Middle frontal gyrus (tissue), 1 donor: Measurements from ENCODE around the gene TWNK.
A peak's percentile ranks its signal among the peaks of the same experiment; 100 is the strongest.
"Not testable (repeated sequence)": the region's sequence is repeated elsewhere in the genome, so short reads cannot be mapped to it uniquely, and the experiment has no call there.

ENCODE experiments used
- DNase-seq: peaks from one replicate; pipeline ENCODE4 v3.0.0-alpha.2; 2015; ENCODE audit warnings: low spot score; ENCODE audit errors: extremely low spot score

Gene TWNK

DNA sequence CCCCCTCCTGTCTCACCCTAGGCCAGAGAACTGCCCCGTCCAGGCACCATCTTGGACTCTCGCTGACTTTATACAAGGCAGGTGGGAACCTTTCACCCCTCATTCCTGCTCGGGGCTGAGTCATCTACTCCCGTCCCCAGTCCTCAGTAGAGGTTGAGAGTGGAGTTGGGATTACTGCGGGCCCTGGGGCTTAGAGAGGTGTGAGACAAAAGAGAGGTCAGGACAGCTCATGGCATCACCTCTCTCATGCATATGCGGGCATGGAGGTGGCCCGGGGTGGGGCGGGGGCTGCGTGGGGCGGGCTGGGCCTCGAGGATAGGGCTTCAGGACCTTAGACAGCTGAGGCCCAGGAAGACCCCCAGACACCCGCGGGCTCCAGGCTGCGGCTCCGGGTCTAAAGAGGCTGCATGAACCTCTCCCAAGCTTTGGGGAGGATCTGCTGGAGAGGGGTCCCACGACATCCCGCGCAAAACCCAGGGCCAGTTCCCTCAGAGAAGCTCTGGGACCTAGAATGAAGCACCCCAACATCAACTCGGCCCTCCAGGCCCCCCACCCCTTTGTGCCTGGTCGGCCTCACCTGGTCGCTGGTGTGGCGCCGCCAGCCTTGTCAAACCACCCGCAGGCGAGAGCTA is 43.3 kb downstream of the TWNK start:
- DNase-seq, result no peak

DNA sequence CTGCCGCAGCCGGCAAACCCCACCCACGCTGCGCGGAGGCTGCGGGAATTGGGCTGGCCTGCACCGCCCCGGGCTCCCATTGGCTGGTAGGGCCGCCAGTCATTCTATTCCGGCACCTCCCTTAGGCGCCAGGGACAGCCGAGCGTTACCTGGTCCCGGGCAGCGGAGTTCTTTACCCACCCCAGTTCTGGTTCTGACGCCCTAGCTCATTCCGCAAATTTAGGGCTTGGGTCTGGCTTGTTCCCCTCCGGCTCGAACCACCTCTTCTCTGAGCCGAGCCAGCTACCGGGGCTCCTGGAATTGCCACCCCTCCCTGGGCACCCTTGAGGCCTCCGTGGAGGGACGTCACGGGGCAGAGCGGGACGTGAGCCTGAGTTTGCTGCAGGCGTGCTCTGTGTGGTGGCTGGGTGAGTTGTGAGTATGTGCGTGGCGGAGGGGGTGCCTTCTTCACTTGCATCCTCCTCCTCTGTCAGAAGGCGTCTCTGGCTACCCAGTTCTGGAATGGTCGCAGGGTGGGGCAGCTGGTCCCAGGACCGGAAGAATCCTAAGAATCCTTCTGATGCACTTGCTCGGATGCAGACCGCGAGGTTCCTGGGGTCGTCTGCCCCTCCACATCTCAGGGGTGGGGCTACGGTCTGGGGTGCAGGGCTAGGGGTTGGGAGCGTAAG is 43.9 kb downstream of the TWNK start, which contains the start of the genes PDZD7 and SFXN3:
TSS of gene PDZD7 (minus strand) at position 2 of the 668 bp plus-strand sequence. CDS start 910 bp downstream, outside the sequence.
TSS of gene SFXN3 (plus strand) at position 107 of the 668 bp plus-strand sequence. CDS start 3,461 bp downstream, outside the sequence.
- peak; percentile 89 for DNase-seq

DNA sequence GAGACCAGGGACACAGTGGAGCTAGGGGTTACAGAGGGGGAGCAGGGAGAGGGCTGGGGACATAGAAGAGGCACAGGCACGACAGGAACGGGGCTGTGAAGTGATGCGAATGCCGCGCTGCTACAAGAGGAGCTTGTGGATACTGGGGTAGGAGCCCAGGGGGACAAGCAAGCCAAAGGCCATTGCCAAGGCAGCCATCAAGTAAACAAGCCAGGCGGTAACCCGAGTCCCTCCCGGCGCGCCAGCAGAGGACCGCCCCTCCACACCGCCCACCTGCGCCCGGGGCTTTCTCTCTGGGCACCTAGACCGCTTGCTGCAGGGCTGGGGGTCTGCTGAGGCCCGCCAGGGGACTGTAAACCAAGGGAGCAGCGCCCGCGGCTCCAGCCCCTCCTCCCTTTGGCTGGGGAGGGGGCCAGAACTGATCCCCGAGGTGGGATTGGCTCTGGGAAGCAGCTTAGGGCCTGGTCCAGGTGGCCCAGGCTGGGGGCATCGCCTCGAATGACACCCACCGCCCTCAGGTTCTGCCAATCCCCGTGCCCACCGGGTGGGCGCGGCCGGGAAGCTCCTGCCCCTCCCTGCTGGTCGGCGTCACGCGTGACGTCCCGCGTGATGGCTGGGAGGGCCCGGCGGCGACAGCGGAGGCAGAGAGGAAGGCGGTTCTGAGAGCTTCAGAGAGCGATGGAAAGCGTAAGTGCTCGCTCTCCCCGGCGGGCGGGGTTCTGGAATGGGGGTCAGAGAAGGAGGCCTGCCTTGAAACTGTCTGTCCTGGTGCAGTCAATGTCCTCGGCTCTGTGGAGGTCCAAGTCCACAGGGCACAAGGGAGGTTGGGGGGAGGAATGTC is 44.7 kb downstream of the TWNK start:
- peak; percentile 82 for DNase-seq

DNA sequence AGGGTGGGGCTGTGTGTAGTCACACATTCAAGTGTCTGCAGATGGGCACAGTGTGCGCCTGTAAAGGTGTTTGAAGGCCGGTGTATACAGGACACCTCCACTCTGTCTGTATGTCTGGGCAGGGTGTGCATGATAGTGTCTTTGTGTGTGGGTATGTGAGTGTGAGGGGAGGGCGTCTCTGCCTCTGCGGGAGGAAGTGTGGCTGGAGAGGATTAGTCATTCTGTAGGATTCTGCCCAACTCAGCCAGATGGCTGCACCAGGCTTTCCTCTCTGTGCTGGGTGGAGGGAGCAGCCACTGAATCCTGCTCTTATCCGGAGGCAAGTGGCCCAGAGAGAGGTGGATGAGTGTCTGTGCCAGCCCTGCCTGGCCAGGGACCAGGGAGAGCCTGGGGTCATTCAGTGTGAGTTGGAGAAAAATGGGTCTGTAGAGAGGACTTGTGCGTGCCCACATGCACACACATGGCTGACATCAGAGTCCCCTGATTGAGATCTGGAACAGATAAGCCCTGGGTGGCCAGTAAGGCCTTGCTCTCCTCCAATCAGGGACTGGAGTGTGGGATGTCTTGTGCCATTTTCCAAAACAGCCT is 45.4 kb downstream of the TWNK start:
- DNase-seq, result peak; percentile 29

DNA sequence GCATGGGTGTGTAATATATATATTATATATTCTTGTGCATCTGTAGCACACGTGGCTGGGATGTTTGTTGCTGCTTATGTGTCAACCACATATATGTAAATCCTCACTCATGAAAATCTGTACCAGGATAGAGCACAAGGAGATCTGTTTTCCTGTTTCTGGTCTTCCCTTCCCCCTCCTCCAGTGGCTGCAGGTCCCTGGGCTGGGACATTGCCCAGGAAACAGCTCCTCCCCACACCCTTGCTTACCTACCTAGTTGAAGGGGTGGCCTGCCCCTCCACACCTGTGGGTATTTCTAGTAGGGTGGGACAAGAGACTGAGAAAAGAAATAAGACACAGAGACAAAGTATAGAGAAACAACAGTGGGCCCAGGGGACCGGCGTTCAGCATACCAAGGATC is 45.9 kb downstream of the TWNK start:
- DNase-seq, result no peak

DNA sequence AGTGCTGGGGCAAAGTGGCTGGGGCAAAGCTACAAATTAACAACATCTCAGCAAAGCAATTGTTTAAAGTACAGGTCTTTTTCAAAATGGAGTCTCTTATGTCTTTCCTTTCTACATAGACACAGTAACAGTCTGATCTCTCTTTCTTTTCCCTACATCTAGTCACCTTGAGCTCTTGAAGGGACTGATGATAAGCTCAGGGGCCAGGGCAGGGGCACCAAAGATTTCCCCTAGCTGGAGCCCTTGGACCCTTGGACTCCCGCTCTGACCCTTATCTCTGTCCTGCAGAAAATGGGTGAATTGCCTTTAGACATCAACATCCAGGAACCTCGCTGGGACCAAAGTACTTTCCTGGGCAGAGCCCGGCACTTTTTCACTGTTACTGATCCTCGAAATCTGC is 47.1 kb downstream of the TWNK start:
- not testable (repeated sequence) for DNase-seq

DNA sequence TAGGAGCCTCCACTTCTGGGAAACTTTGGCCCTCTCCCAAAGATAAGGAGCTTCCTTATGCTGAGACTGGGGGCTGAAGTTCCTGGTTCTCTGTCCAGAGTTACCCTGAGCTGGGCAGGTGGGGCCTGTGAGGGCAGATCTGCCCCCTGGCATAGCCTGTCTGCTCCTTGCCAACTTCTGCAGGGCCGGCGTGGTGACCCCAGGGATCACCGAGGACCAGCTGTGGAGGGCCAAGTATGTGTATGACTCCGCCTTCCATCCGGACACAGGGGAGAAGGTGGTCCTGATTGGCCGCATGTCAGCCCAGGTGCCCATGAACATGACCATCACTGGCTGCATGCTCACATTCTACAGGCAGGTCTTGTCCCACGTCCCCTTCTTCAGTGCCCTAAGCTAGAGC is 48.0 kb downstream of the TWNK start:
- no peak for DNase-seq

DNA sequence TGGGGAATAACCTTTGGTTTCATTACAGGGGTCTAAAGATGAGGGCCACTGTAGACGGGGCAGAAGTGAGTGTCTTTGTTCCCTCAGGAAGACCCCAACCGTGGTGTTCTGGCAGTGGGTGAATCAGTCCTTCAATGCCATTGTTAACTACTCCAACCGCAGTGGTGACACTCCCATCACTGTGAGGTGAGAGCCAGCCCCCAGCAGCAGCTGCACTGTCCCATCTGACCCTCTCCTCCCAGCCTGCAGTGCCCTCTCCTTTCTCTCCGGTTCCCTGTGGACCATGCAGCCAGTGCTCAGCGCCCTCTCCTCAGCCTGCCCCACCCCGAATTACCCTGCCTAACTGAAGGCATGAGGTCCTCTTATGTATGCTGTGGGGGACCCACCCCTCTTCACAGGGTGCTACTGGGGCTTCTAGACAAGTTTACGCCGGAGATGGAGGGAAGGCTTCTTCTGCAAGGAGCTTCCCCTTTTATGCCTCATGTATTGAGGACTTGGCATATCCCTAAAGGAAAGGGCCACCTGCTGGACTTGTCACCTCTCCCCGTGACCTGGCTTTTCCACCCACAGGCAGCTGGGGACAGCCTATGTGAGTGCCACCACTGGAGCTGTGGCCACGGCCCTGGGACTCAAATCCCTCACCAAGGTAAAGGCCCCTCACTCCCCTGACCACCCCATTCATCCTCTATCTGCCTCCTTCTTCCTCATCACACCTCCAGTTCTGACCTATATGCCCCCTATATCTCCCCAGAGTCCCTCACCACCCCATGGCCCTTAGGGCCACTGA is 48.8 kb downstream of the TWNK start:
- DNase-seq, result no peak

DNA sequence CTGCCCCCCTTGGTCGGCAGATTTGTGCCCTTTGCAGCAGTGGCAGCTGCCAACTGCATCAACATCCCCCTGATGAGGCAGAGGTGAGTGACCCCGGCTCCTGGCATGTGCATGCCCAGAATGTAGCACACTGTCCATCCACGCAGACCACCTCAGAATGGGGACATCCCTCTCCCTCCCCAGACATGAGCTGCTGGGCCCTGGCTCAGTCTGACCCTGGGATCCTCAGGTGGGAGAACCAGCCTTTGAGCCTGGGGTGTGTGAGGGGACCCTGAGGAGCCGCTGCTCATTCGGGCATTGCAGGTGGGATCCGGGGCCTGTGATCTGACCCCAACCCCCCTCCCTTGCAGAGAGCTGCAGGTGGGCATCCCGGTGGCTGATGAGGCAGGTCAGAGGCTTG is 49.4 kb downstream of the TWNK start:
- no peak for DNase-seq

DNA sequence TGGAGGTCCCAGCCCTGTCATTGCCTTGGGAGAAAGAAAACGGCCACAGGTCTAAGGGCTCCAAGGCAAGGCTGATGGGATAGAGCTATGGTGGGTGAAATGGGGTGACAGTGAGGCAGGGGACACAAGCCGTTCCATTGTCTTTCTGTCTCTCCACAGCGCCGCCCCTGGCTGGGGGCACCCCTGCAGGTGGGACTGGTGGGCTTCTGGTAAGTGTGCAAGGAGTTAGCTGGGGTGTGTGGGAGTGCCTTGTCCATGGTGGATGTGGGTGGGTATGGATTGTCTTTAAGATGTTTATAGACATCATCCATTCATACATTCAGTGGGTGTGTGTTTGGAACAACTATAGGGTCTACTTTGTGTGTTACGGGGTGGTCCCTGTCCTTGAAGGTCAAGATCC is 51.1 kb downstream of the TWNK start:
- no peak for DNase-seq

DNA sequence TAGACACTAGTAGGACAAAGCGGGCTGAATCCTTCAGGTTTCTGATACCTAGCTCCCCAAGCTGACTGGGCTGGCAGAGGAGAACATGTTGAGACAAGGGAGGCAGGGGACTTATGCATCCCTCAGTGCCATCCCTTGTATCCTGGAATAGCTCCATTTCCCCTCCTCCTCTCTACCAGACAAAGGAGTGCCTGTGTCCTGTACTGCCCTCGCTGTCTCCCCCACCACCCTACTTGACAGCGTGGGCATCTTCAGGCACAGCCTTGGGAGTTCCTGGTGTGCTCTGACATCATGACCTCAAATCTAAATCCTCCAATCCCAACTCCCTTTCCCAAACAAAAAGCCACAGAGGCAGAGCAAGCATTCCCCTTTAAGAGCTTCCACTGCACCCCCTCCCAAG is 52.7 kb downstream of the TWNK start:
- no peak for DNase-seq

DNA sequence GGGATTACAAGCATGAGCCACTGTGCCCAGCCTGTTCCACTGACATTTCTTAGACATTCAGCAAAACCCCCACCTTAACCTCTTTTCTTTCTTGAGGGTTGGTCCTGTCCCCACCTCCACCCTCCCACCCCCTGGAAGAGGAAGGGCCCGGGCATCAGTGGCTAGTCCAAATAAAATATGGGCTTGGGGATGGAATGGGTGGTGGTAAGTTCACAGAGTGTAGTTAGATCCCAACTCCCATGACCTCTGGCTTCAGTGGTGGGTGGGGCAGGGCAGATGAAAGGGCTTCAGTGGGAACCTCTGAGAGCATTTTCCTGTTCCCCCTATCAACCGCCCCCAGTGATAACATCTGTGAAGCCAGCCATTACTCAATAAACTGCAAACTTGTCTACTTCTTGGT is 53.5 kb downstream of the TWNK start:
- DNase-seq, result no peak

DNA sequence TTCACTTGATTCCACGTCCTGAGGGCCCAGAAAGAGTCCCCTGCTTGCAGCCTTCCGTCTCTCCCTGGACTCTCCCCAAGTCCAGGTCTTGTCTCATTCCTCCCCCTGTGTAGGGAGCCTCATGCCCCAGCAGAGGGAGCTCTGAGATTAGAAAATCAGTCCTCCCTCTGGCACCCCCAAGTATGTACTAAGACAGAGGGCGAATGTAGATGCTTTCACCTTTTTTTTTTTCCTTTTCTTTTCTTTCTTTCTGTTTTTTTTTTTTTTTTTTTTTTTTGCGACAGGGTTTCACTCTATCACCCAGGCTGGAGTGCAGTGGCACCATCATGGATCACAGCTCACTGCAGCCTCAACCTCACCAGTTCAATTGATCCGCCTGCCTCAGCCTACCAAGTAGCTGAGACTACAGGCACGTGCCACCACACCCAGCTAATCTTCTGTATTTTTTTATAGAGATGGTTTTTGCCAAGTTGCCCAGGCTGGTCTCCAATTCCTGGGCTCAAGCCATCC is 54.0 kb downstream of the TWNK start:
- peak; percentile 71 for DNase-seq

DNA sequence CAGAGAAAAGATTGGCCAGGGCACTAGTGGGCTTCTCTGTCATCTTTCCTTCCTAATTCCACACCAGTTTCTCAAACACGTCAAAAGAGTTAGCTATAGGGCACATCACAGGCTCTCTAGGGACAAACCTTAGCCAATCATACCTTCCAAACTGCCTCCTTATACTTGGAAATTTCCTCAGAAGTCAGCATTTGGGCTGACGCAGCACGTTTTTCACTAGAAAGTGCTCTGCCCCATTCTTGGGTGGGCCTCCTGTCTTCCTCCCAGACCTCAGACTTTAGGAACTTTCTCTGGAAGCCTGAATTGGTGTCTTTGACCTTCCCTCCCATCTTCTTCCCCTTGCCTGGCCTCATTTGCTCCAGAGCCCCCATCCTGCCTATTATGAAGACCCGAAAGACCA is 54.8 kb downstream of the TWNK start:
- DNase-seq, result no peak

DNA sequence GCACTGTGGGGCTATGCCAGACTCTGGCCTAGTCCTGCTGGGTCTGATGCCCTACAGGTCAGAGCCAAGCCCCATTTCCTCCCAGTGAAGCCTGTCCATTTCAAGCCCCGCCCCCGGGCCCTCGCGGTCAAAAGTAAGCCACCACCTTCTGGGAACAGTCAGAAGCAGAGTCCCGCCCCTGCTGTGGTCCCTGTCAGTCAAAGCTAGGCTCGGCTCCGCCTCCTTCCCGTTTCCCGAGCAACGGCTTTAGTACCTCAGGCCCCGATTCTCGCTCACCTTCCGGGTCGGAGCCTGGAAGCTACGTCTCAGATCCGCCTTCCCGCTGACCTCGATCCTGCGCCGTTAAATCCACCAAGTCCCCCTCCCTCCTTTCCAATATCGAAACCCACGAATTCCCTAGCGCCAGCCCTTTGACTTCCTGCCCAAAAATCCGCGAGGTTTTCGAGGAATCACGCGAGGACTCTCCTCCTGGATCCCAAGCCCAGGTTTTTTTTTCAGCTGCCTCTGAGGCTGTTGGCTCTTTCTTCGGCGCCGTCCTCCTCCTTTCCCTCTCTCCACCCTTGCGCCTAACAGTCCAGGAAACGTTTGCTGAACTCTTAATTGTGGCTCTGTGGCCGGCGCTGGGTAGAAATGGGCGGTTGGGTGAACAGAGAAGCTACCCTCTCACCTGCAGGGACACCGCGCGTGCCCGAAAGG is 55.5 kb downstream of the TWNK start:
- peak; percentile 66 for DNase-seq

DNA sequence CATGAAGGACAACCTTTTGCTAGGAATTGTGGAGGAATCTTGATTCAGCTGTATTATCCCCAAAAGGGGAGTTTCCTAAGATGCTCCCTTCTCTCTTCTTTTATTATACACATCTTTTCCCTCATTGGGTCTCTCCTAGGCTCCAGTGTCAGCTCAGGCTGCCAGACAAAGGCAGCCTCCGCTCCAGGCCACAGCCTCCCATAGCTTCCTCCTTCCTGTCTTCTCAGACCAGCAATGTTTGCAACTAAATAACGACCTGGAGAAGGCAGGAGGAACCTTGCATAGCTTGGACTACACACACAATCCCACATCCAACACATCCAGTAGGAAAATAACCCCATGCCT is 56.0 kb downstream of the TWNK start:
- no peak for DNase-seq
